HL-60 (cell line): ENCODE data around the gene LRRIQ1.

Experiments used
- DNase-seq, 2 experiments: peaks; one replicate each; pipeline ENCODE4 v3.0.0-alpha.2; 2010 to 2020; ENCODE audit warnings: low read depth in 1 of 2, low spot score in 1 of 2
- H3K27ac ChIP-seq: fragments of 250-450 bp; sonication (Bioruptor Pico); replicated peaks from 2 replicates; pipeline ENCODE4 v1.5.1; 2020; ENCODE audit warnings: mild to moderate bottlenecking, moderate library complexity
- H3K27me3 ChIP-seq: fragments of 250-450 bp; sonication (Bioruptor Pico); 2 replicates; pipeline ENCODE4 v1.5.1; 2021; ENCODE audit warnings: mild to moderate bottlenecking, moderate library complexity; ENCODE audit not compliant: insufficient read depth, poor library complexity, severe bottlenecking
- H3K4me3 ChIP-seq: replicated peaks from 2 replicates; pipeline ENCODE4 v1.5.1; 2011; ENCODE audit warnings: mild to moderate bottlenecking, control low read depth, low read length; ENCODE audit not compliant: insufficient read depth
- CTCF ChIP-seq: IDR thresholded peaks from one replicate; pipeline ENCODE4 v1.5.1; 2011; ENCODE audit warnings: low read length, control low read depth, inconsistent platforms; ENCODE audit not compliant: insufficient read depth
- GABPA ChIP-seq: IDR thresholded peaks from 2 replicates; pipeline ENCODE4 v1.6.1; 2012; ENCODE audit warnings: low read depth
- POLR2AphosphoS5 ChIP-seq: IDR thresholded peaks from 2 replicates; pipeline ENCODE4 v1.6.1; 2012; ENCODE audit warnings: low read depth
- REST ChIP-seq: IDR thresholded peaks from 2 replicates; pipeline ENCODE4 v1.6.1; 2012; ENCODE audit warnings: low read depth; ENCODE audit not compliant: insufficient replicate concordance
- SPI1 ChIP-seq: IDR thresholded peaks from 2 replicates; pipeline ENCODE4 v1.6.1; 2012; ENCODE audit warnings: low read depth, mild to moderate bottlenecking, borderline replicate concordance

LRRIQ1 gene

GRCh38 chr12:85275374-85275773 lies 239.2 kb downstream of the LRRIQ1 start:
- no peak for TF ChIP-seq POLR2AphosphoS5
- no peak for TF ChIP-seq GABPA
- no peak for TF ChIP-seq REST
- no peak for TF ChIP-seq CTCF
- TF ChIP-seq SPI1, result no peak
- Histone ChIP-seq H3K27me3 (peaks cover 39% of the 10 kb centered on the region), H3K27ac (no peak overlapping the region), H3K4me3 (no peak overlapping the region)
- DNase-seq, result no peak

GRCh38 chr12:85277191-85277590 lies 241.0 kb downstream of the LRRIQ1 start:
- no peak for DNase-seq
- no peak for TF ChIP-seq REST
- no peak overlapping the region for H3K27ac ChIP-seq
- no peak overlapping the region for H3K4me3 ChIP-seq
- H3K27me3 ChIP-seq, result peaks cover 54% of the 10 kb centered on the region

- no peak overlapping the region for H3K4me3 ChIP-seq
- no peak for TF ChIP-seq SPI1
- no peak for DNase-seq
- H3K27ac ChIP-seq, result no peak overlapping the region
- H3K27me3 ChIP-seq, result peaks cover 60% of the 10 kb centered on the region
Measured at GRCh38 chr12:85277900-85278597, 241.9 kb downstream of the LRRIQ1 start.

GRCh38 chr12:85278598-85279448 lies 242.7 kb downstream of the LRRIQ1 start:
- H3K27me3 ChIP-seq, result peaks cover 58% of the 10 kb centered on the region
- H3K4me3 ChIP-seq, result no peak overlapping the region
- no peak overlapping the region for H3K27ac ChIP-seq
- no peak for DNase-seq
- TF ChIP-seq REST (no peak), CTCF (no peak), GABPA (no peak), SPI1 (no peak), POLR2AphosphoS5 (no peak)
